Measurements from ENCODE around the gene FAM168B. TPM values are rescaled to one million over a fixed set of nuclear protein-coding genes. Genes with fewer than 3 reads are reported as not detected.

The FAM168B gene
- total and polyA plus RNA-seq, 2 of the 13 experiments (the other 11 are each of a cell fraction or from before 2014, with no cell fraction given): 64.5 to 113 TPM

DNA sequence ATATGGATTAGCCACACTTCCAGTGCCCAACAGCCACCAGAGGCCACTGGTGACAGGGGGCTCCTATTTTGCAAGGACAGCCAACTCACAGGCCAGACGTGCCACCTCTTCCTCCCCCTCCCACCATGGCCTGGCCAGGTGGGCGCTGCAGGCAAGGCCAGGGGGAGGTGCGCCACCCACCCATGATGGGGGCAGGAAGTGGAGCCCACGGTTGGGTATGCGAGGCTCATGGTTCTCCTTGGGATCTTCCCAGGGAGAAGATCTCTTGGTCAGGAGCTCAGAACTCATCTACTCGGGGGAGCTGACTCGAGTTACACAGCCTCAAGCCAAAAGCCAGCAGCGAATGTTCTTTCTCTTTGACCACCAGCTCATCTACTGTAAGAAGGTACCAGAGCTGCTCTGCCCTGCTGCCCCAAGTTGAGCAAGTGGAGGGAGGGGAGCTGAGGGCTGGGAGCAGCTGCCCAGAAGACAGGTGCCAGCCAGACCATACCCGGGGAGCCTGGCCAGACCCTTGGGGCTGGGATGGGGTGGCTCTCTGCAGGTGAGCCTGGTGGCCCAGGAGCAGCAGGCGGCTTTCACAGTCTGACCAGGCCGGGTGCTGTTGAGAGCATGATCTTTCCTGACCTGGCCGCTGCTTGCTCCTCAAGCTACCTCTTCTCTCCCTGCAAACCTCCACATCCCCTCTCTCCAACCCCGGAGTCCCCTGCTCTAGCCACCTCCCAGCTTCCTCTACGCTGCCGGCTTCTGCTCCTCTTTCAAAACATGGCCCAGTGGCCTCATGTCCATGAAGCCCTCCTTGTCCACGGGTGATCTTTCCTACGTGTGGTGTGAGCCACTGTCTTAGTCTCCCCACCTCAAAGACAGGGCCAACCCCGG is 49.8 kb downstream of the FAM168B start:
- H3K9ac ChIP-seq (ENCODE audit: insufficient read depth, low read depth, low read length): no peak overlapping the region
- H3K4me2 ChIP-seq (ENCODE audit: low read depth, low read length): no peak overlapping the region
- in situ Hi-C loops (cut with HindIII; ENCODE audit: extremely low pct_ligation_motif_present, low pct_unique_long_range_greater_than_20kb) (no loop called here), intact Hi-C loops (cut with micrococcal nuclease; ENCODE audit: unreplicated experiment) (no loop called here)
- H3K36me3 ChIP-seq (replicated peaks in 1 of 2; ENCODE audit: control insufficient read depth in 1 of 2, insufficient read depth in 2 of 2, low read length in 2 of 2): peaks cover 10 to 17% of the 10 kb centered on the region in 2 experiments; a peak in 4 of 5 replicates
- CTCF ChIA-PET (ENCODE audit: low intra/inter-chr PET ratio, low total read pairs): no interaction called here
- H3K27me3 ChIP-seq (ENCODE audit: control insufficient read depth in 1 of 2, insufficient read depth in 2 of 2, low read length in 2 of 2): no peaks in the 10 kb centered on the region
- POLR2A ChIA-PET: no interaction called here
- WGBS (ENCODE audit: low lambda C conversion rate): 86% methylated on average over 17 of the region's 18 CpGs
- no peak for DNase-seq (ENCODE audit: low spot score)
- no peak overlapping the region for H3K4me3 ChIP-seq (replicated peaks in 1 of 3; ENCODE audit: insufficient read depth in 1 of 3, low read depth in 2 of 3, low read length in 3 of 3)
- no peaks in the 10 kb centered on the region; the same call in 1 of the 2 replicates for H4K20me1 ChIP-seq (ENCODE audit: insufficient read depth, low read length)
- BruUV-seq (replicated peaks): no TSS peak
- TF ChIP-seq ZNF30 (CRISPR knock-in tag; IDR thresholded peaks at IDR 0.05): no peak
- no peak for TF ChIP-seq KMT2B (CRISPR knock-in tag; IDR thresholded peaks at IDR 0.05)
- no peak for TF ChIP-seq ZNF75D (CRISPR knock-in tag; IDR thresholded peaks at IDR 0.05; ENCODE audit: borderline replicate concordance)
- no peak for TF ChIP-seq KAT2B (IDR thresholded peaks at IDR 0.05; ENCODE audit: borderline replicate concordance, low read depth, low read length)
- no peak for TF ChIP-seq U2AF1 (optimal IDR thresholded peaks at IDR 0.05; ENCODE audit: low read depth, low read length)
- TF ChIP-seq, protein P1, sequence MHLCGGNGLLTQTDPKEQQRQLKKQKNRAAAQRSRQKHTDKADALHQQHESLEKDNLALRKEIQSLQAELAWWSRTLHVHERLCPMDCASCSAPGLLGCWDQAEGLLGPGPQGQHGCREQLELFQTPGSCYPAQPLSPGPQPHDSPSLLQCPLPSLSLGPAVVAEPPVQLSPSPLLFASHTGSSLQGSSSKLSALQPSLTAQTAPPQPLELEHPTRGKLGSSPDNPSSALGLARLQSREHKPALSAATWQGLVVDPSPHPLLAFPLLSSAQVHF (CRISPR knock-in tag; IDR thresholded peaks at IDR 0.05): no peak
- no peak for TF ChIP-seq CAMTA2 (CRISPR knock-in tag; IDR thresholded peaks at IDR 0.05; ENCODE audit: borderline replicate concordance)
- no peak for TF ChIP-seq KDM4B (CRISPR knock-in tag; IDR thresholded peaks at IDR 0.05)
- H3K27ac ChIP-seq (ENCODE audit: extremely low read length, insufficient read depth, low read length): no peak overlapping the region
- FAIRE-seq: no peak
- H3K4me1 ChIP-seq (ENCODE audit: insufficient read depth, low read length): no peaks in the 10 kb centered on the region
- no peaks in the 10 kb centered on the region for H3K9me3 ChIP-seq (ENCODE audit: low read length)
- no peak overlapping the region for H2AFZ ChIP-seq (ENCODE audit: low read length)
- H3K79me2 ChIP-seq (ENCODE audit: insufficient read depth, low read length): no peaks in the 10 kb centered on the region
- ATAC-seq: peak; percentile 1; the same call in 2 of the 3 replicates

Measured in HepG2 (cell line).